ENCODE data around the gene IVNS1ABP.

The IVNS1ABP gene

GRCh38 chr1:185295091-185295490 lies 22.0 kb downstream of the IVNS1ABP start:
- in situ Hi-C loops (cut with HindIII; ENCODE audit: low sequenced_read_pairs): loop anchor here (10.0 kb wide), 1 partner anchor 380 kb away; no protein-coding TSS in a partner anchor

GRCh38 chr1:185293967-185294542 lies 23.0 kb downstream of the IVNS1ABP start:
- in situ Hi-C loops (cut with HindIII; ENCODE audit: low sequenced_read_pairs): loop anchor here (10.0 kb wide), 1 partner anchor 381 kb away; no protein-coding TSS in a partner anchor

GRCh38 chr1:185292237-185292636 lies 24.8 kb downstream of the IVNS1ABP start:
- in situ Hi-C loops (cut with HindIII; ENCODE audit: low sequenced_read_pairs): loop anchor here (10.0 kb wide), 1 partner anchor 383 kb away; no protein-coding TSS in a partner anchor

DNA sequence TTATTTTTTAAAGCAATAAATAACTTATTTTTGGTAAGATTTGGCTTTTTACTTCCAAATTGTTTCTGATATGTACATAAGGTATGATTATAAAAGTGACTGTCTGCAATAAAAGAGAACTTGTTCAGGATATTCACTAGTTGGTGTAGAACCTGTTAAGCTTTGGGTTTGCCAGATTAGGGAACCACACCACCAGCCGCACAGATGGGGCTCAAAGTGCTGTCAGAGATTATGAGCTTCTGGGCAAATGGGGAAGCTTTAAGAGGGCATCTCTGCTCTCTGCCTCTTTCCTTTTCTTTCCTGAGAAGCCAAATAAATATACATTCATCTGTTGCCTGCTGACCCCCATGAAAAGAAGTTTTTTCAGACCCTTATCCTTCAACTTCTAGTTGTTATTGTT lies 25.4 kb downstream of the IVNS1ABP start:
- in situ Hi-C loops (cut with HindIII; ENCODE audit: low sequenced_read_pairs): loop anchor here (10.0 kb wide), 1 partner anchor 383 kb away; no protein-coding TSS in a partner anchor

- in situ Hi-C loops (cut with HindIII; ENCODE audit: low sequenced_read_pairs): loop anchor here (10.0 kb wide), 1 partner anchor 384 kb away; no protein-coding TSS in a partner anchor
Measured at GRCh38 chr1:185291159-185291558, 25.9 kb downstream of the IVNS1ABP start.

GRCh38 chr1:185289880-185290279 lies 27.2 kb downstream of the IVNS1ABP start:
- in situ Hi-C loops (cut with HindIII; ENCODE audit: low sequenced_read_pairs): loop anchor here (10.0 kb wide), 1 partner anchor 385 kb away; no protein-coding TSS in a partner anchor

DNA sequence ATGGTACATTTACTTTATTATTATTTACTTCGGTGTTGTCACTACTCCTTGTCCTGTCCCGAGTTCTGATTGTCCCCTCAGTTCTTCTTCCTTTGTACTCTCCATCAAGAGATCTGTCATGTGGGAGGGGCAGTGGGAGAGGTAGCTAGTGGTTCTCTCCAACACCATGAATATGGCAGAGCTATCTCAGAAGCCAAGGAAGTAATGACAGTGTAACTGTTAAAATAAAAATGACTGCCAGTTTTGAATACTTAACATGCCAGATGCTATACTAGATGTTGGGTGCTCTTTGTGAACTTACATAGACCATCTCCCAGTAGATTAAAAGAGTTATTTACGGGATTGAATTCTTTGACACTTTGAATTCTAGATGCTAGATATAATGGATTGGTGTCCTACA lies 28.6 kb downstream of the IVNS1ABP start:
- in situ Hi-C loops (cut with HindIII; ENCODE audit: low sequenced_read_pairs): no loop called here

DNA sequence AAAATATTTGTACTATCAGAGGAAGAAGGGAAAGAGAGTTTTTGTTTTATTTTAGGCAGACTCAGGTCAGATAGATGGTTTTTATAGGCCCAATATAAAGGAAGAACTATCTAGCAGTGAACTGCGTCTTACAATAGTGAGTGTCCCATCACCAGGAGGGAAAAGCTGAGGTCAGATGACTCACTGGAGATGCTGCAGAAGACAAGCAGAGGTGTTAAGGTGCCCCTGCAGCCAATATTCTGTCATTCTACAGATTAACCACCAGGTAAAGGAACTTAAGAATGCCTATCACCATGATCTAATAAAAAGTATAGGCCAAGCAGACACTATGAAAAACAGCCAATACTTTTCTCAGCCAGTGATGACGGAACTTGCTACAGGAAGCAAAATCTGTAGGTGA lies 29.6 kb downstream of the IVNS1ABP start:
- in situ Hi-C loops (cut with HindIII; ENCODE audit: low sequenced_read_pairs): no loop called here

DNA sequence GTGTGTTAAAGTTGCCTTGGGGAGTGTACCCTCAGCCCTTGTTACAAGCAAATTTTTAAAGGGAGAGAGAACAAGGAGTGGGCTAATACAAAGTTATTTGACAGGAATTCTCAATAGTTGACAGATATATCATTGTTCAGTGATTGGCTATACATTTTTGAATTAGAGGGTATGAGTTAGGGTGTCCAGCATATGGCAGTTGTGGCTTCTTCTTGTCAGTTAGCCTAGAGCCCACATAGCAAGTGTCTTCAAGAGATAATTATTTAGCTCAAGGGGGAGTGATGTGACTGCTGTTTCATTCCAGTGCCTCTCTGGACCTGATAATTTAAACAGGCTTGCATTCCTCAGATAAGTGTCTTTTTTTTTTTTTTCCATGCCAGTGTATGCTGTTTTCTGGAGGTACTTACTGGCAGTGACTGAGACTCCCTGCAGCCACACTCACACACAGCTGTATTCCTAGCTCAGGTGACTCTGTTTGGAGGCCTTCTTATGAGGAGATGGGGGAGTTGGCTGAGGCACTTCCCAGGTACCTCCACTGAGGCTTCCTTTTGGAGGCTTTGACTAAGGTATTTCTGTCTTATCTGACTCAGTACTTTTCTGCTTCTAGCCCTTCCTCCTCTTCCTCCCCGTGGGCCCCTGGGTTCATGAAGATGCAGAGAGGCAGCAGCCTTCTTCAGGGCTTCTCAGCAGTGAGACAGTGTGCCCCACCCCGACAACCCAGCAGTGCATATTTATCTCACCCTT lies 32.3 kb downstream of the IVNS1ABP start:
- in situ Hi-C loops (cut with HindIII; ENCODE audit: low sequenced_read_pairs): no loop called here

DNA sequence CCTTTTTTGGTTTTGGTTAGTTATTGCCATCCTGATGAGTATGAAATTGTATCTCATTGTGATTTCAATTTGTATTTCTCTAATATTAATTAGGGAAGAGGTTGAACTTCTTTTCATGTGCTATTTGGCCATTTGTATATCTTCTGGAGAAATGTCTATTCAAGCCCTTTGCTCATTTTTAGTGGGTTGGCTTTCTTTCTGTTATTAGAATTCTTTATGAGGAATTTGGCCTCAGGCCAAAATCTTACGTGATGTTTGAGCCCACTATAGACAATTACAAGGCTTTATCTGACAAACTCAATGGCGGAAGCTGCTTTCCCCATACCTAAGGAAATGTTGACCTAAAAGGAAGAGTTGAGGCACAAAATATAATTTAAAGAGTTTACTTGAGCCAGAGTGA lies 32.9 kb downstream of the IVNS1ABP start:
- in situ Hi-C loops (cut with HindIII; ENCODE audit: low sequenced_read_pairs): no loop called here

GRCh38 chr1:185281245-185281644 lies 35.8 kb downstream of the IVNS1ABP start:
- in situ Hi-C loops (cut with HindIII; ENCODE audit: low sequenced_read_pairs): no loop called here

DNA sequence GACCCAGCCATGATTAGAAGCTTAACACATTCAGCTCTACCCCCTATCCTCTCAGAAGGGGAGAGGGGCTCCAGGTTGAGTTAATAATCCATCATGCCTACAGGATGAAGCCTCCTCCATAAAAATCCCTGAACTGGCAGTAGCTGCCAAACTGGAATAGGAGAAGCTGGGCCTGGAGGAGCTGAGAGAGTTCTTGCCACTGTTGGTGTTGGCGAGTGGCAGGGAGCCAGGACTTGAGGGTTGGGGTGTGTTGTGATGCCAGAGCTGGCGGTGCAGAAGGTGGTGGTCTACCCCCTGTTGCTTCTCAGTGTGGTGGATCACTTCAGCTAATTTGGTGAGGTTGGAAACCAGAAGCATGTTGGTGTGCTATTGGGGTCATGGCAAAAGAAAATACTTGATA lies 36.5 kb downstream of the IVNS1ABP start:
- in situ Hi-C loops (cut with HindIII; ENCODE audit: low sequenced_read_pairs): no loop called here

- in situ Hi-C loops (cut with HindIII; ENCODE audit: low sequenced_read_pairs): no loop called here
Measured at GRCh38 chr1:185279571-185279970, 37.5 kb downstream of the IVNS1ABP start.

DNA sequence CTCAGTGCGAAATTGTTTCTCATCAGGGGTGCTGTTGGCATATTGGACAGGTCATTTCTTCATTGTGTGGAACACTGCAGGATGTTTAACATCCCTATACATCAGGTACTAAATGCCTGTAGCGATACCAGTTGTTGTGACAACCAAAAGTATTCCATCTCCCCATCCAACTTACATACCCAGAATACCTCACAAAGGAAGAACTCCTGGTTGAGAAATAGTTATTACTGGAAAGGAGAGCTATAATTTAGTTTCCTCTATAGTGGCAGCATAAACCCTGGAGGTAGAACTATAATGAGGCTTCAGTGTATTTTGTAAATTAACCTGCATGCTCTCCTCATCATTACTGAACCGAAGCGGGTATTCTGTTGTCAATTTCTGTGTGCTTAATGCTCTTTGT lies 45.1 kb downstream of the IVNS1ABP start:
- in situ Hi-C loops (cut with HindIII; ENCODE audit: low sequenced_read_pairs): no loop called here

GRCh38 chr1:185268352-185268751 lies 48.7 kb downstream of the IVNS1ABP start:
- in situ Hi-C loops (cut with HindIII; ENCODE audit: low sequenced_read_pairs): no loop called here

GRCh38 chr1:185267701-185268100 lies 49.3 kb downstream of the IVNS1ABP start:
- in situ Hi-C loops (cut with HindIII; ENCODE audit: low sequenced_read_pairs): no loop called here

GRCh38 chr1:185267301-185267700 lies 49.7 kb downstream of the IVNS1ABP start:
- in situ Hi-C loops (cut with HindIII; ENCODE audit: low sequenced_read_pairs): no loop called here

- in situ Hi-C loops (cut with HindIII; ENCODE audit: low sequenced_read_pairs): no loop called here
Measured at GRCh38 chr1:185265314-185265713, 51.7 kb downstream of the IVNS1ABP start.

- in situ Hi-C loops (cut with HindIII; ENCODE audit: low sequenced_read_pairs): no loop called here
Measured at GRCh38 chr1:185263780-185264179, 53.3 kb downstream of the IVNS1ABP start.

DNA sequence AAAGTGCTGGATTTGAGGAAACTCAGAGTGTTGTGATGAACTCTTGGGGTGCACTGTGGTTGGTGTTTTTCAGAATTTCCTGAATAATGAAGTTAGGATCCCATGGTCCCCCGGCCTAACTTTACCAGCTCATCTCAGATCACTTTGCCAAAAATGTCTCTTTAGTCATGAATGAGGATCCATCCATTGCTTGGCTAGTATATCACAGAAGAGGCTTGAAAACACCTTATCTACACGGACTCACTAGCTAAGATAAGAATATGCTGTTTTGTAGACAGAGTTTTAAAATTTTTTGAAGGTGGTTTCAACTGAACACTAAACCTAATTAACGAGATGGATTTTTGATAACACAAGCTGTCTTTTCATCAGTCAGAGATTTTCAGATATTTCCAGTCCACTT lies 53.8 kb downstream of the IVNS1ABP start:
- in situ Hi-C loops (cut with HindIII; ENCODE audit: low sequenced_read_pairs): no loop called here

- in situ Hi-C loops (cut with HindIII; ENCODE audit: low sequenced_read_pairs): no loop called here
Measured at GRCh38 chr1:185262151-185262550, 54.9 kb downstream of the IVNS1ABP start.

DNA sequence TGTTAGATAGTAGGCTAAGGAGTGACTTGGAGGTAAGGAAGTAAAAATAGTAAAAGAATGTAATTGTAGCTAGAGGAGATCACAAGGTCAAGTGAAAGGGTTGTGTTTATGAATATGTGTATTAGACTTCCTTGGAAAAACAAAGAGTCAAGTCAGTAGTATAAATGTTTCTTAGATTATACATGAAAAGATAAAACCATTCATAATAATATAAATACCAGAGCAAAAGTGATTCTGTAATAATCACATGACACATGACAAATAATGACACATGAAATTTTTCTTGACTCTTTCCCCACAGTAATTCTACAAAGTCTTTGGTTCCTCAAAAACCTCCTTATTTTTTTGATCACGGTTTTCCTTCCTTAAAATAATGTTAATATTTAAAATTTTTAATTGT lies 56.4 kb downstream of the IVNS1ABP start:
- in situ Hi-C loops (cut with HindIII; ENCODE audit: low sequenced_read_pairs): no loop called here
